Osteocyte (in vitro differentiated cells): Measurements from ENCODE around the gene GLI1. TPM values are rescaled to one million over a fixed set of nuclear protein-coding genes. Genes with fewer than 3 reads are reported as not detected.
"Not testable (repeated sequence)": the region's sequence is repeated elsewhere in the genome, so short reads cannot be mapped to it uniquely, and the experiment has no call there.

Experiments used
- DNase-seq: peaks from one replicate; pipeline ENCODE4 v3.0.0; 2021; ENCODE audit warnings: mixed read lengths; ENCODE audit not compliant: unreplicated experiment; ENCODE audit errors: extremely low spot score
- H3K27ac Mint-ChIP-seq: one replicate; pipeline ENCODE4 v1.8.0; 2021; ENCODE audit warnings: mild to moderate bottlenecking, mixed read lengths; ENCODE audit not compliant: unreplicated experiment
- H3K27me3 Mint-ChIP-seq: one replicate; pipeline ENCODE4 v1.8.0; 2021; ENCODE audit warnings: mixed read lengths; ENCODE audit not compliant: unreplicated experiment
- H3K36me3 Mint-ChIP-seq: one replicate; pipeline ENCODE4 v1.8.0; 2021; ENCODE audit warnings: mixed read lengths; ENCODE audit not compliant: unreplicated experiment
- H3K4me1 Mint-ChIP-seq: one replicate; pipeline ENCODE4 v1.8.0; 2021; ENCODE audit warnings: mixed read lengths; ENCODE audit not compliant: unreplicated experiment
- H3K4me3 Mint-ChIP-seq: one replicate; pipeline ENCODE4 v1.8.0; 2021; ENCODE audit warnings: mild to moderate bottlenecking, moderate library complexity, mixed read lengths; ENCODE audit not compliant: unreplicated experiment
- H3K9me3 Mint-ChIP-seq: one replicate; pipeline ENCODE4 v1.8.0; 2021; ENCODE audit warnings: mixed read lengths; ENCODE audit not compliant: unreplicated experiment
- total RNA-seq: library from RNA; stranded (reverse); gene quantifications from 2 replicates; pipeline ENCODE4 v1.2.1, GENCODE V29; 2021
- TF ChIP-seq, protein P1 (sequence below): fragments of 200-600 bp; sonication (generic); IDR thresholded peaks from 2 replicates; pipeline ENCODE4 v1.5.0; 2021; ENCODE audit warnings: antibody characterized with exemption, mild to moderate bottlenecking, moderate library complexity

Gene GLI1
- total RNA-seq, 1 donor from 2014 or later, result 7.7 TPM

- Mint-ChIP-seq H3K4me3 (no peak overlapping the region), H3K27me3 (no peaks in the 10 kb centered on the region), H3K9me3 (no peaks in the 10 kb centered on the region), H3K4me1 (no peaks in the 10 kb centered on the region), H3K36me3 (peaks cover 56% of the 10 kb centered on the region), H3K27ac (no peak overlapping the region)
- TF ChIP-seq, protein P1, sequence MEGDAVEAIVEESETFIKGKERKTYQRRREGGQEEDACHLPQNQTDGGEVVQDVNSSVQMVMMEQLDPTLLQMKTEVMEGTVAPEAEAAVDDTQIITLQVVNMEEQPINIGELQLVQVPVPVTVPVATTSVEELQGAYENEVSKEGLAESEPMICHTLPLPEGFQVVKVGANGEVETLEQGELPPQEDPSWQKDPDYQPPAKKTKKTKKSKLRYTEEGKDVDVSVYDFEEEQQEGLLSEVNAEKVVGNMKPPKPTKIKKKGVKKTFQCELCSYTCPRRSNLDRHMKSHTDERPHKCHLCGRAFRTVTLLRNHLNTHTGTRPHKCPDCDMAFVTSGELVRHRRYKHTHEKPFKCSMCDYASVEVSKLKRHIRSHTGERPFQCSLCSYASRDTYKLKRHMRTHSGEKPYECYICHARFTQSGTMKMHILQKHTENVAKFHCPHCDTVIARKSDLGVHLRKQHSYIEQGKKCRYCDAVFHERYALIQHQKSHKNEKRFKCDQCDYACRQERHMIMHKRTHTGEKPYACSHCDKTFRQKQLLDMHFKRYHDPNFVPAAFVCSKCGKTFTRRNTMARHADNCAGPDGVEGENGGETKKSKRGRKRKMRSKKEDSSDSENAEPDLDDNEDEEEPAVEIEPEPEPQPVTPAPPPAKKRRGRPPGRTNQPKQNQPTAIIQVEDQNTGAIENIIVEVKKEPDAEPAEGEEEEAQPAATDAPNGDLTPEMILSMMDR, result no peak
- no peak for DNase-seq
Observed at GRCh38 chr12:57498571-57498970, 39.0 kb downstream of the GLI1 start.

DNA sequence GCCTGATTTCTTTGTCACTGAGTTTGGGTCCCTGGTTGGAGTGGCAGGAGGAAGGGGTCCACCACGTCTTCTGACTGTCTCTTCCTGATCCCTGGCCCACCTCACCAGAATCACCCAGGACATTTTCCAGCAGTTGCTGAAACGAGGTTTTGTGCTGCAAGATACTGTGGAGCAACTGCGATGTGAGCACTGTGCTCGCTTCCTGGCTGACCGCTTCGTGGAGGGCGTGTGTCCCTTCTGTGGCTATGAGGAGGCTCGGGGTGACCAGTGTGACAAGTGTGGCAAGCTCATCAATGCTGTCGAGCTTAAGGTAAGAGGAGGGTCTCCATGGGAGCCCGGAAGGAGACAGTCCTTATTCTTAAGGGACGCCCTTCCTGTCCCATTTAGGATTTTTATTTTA lies 40.6 kb downstream of the GLI1 start:
- H3K27ac Mint-ChIP-seq, result no peak overlapping the region
- H3K4me3 Mint-ChIP-seq, result no peak overlapping the region
- TF ChIP-seq, protein P1, result no peak
- H3K9me3 Mint-ChIP-seq, result no peaks in the 10 kb centered on the region
- H3K4me1 Mint-ChIP-seq, result no peaks in the 10 kb centered on the region
- no peaks in the 10 kb centered on the region for H3K27me3 Mint-ChIP-seq
- no peak for DNase-seq
- peaks cover 64% of the 10 kb centered on the region for H3K36me3 Mint-ChIP-seq

GRCh38 chr12:57502311-57502969 lies 42.9 kb downstream of the GLI1 start:
- H3K36me3 Mint-ChIP-seq, result peaks cover 55% of the 10 kb centered on the region
- DNase-seq, H3K27ac Mint-ChIP-seq, H3K9me3 Mint-ChIP-seq, H3K4me1 Mint-ChIP-seq, H3K27me3 Mint-ChIP-seq, H3K4me3 Mint-ChIP-seq: not testable (repeated sequence)

- not testable (repeated sequence) for H3K27ac Mint-ChIP-seq, H3K9me3 Mint-ChIP-seq, H3K4me3 Mint-ChIP-seq, H3K4me1 Mint-ChIP-seq, H3K27me3 Mint-ChIP-seq, DNase-seq
- H3K36me3 Mint-ChIP-seq, result peaks cover 38% of the 10 kb centered on the region
Observed at GRCh38 chr12:57506541-57506940, 47.0 kb downstream of the GLI1 start.

DNA sequence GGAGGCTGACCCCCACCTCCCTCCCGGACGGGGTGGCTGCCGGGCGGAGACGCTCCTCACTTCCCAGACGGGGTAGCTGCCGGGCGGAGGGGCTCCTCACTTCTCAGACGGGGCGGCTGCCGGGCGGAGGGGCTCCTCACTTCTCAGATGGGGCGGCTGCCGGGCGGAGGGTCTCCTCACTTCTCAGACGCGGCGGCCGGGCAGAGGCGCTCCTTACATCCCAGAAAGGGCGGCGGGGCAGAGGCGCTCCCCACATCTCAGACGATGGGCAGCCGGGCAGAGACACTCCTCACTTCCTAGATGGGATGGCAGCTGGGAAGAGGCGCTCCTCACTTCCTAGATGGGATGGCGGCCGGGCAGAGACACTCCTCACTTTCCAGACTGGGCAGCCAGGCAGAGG lies 48.2 kb downstream of the GLI1 start:
- H3K27me3 Mint-ChIP-seq, DNase-seq, H3K9me3 Mint-ChIP-seq, H3K27ac Mint-ChIP-seq, H3K4me3 Mint-ChIP-seq, H3K4me1 Mint-ChIP-seq: not testable (repeated sequence)
- peaks cover 41% of the 10 kb centered on the region for H3K36me3 Mint-ChIP-seq

- TF ChIP-seq, protein P1, result no peak
- no peak for DNase-seq
- H3K27ac Mint-ChIP-seq, result no peak overlapping the region
- H3K27me3 Mint-ChIP-seq, result no peaks in the 10 kb centered on the region
- H3K9me3 Mint-ChIP-seq, result no peaks in the 10 kb centered on the region
- peaks cover 9% of the 10 kb centered on the region for H3K4me1 Mint-ChIP-seq
- peaks cover 45% of the 10 kb centered on the region for H3K36me3 Mint-ChIP-seq
- H3K4me3 Mint-ChIP-seq, result no peak overlapping the region
Observed at GRCh38 chr12:57511161-57511560, 51.6 kb downstream of the GLI1 start.
